ENCODE data around the gene GCFC2.

GCFC2 gene

GRCh38 chr2:75633620-75634019, 77.1 kb downstream of the GCFC2 start:
- no peaks in the 10 kb centered on the region for H3K4me1 ChIP-seq (ENCODE audit: control insufficient read depth, insufficient read depth, low read length)
- 94 to 96% methylated on average over 2 to 3 of the region's 3 CpGs for WGBS, 2 experiments

GRCh38 chr2:75632813-75633212, 77.9 kb downstream of the GCFC2 start:
- no peaks in the 10 kb centered on the region for H3K27me3 ChIP-seq (ENCODE audit: control insufficient read depth, insufficient read depth, low read length, poor library complexity, severe bottlenecking)
- 92 to 100% methylated on average over 1 of the region's 1 CpG for WGBS, 2 experiments
- no peak overlapping the region for H3K27ac ChIP-seq (ENCODE audit: insufficient read depth, low read depth, low read length, poor library complexity, severe bottlenecking)
- no peaks in the 10 kb centered on the region for H3K9me3 ChIP-seq (ENCODE audit: control insufficient read depth, low read length)
- H3K36me3 ChIP-seq (ENCODE audit: control insufficient read depth, insufficient read depth, low read length): no peaks in the 10 kb centered on the region
- H3K4me1 ChIP-seq (ENCODE audit: control insufficient read depth, insufficient read depth, low read length): no peaks in the 10 kb centered on the region
- H3K4me3 ChIP-seq (ENCODE audit: insufficient read depth, low read depth, low read length): no peak overlapping the region

More at GRCh38 chr2:75633620-75634019, 77.1 kb downstream of the GCFC2 start:
- H3K27ac ChIP-seq (ENCODE audit: insufficient read depth, low read depth, low read length, poor library complexity, severe bottlenecking): no peak overlapping the region
- H3K9me3 ChIP-seq (ENCODE audit: control insufficient read depth, low read length): no peaks in the 10 kb centered on the region
- H3K4me3 ChIP-seq (ENCODE audit: insufficient read depth, low read depth, low read length): no peak overlapping the region
- H3K36me3 ChIP-seq (ENCODE audit: control insufficient read depth, insufficient read depth, low read length): no peaks in the 10 kb centered on the region
- H3K27me3 ChIP-seq (ENCODE audit: control insufficient read depth, insufficient read depth, low read length, poor library complexity, severe bottlenecking): no peaks in the 10 kb centered on the region

GRCh38 chr2:75632091-75632701, 78.5 kb downstream of the GCFC2 start:
- Histone ChIP-seq H3K36me3 (ENCODE audit: control insufficient read depth, insufficient read depth, low read length) (no peaks in the 10 kb centered on the region), H3K27ac (ENCODE audit: insufficient read depth, low read depth, low read length, poor library complexity, severe bottlenecking) (no peak overlapping the region), H3K27me3 (ENCODE audit: control insufficient read depth, insufficient read depth, low read length, poor library complexity, severe bottlenecking) (no peaks in the 10 kb centered on the region), H3K4me1 (ENCODE audit: control insufficient read depth, insufficient read depth, low read length) (no peaks in the 10 kb centered on the region), H3K4me3 (ENCODE audit: insufficient read depth, low read depth, low read length) (no peak overlapping the region), H3K9me3 (ENCODE audit: control insufficient read depth, low read length) (no peaks in the 10 kb centered on the region)
- 83 to 88% methylated on average over 5 of the region's 5 CpGs for WGBS, 2 experiments

GRCh38 chr2:75627902-75628504, 82.7 kb downstream of the GCFC2 start:
- 9 to 11% methylated on average over 3 to 4 of the region's 4 CpGs for WGBS, 2 experiments
- H3K4me3 ChIP-seq (ENCODE audit: insufficient read depth, low read depth, low read length): no peak overlapping the region
- H3K36me3 ChIP-seq (ENCODE audit: control insufficient read depth, insufficient read depth, low read length): no peaks in the 10 kb centered on the region
- H3K9me3 ChIP-seq (ENCODE audit: control insufficient read depth, low read length): no peaks in the 10 kb centered on the region
- no peaks in the 10 kb centered on the region for H3K27me3 ChIP-seq (ENCODE audit: control insufficient read depth, insufficient read depth, low read length, poor library complexity, severe bottlenecking)
- no peak overlapping the region for H3K27ac ChIP-seq (ENCODE audit: insufficient read depth, low read depth, low read length, poor library complexity, severe bottlenecking)
- H3K4me1 ChIP-seq (ENCODE audit: control insufficient read depth, insufficient read depth, low read length): no peaks in the 10 kb centered on the region

GRCh38 chr2:75622929-75623328, 87.8 kb downstream of the GCFC2 start:
- no peaks in the 10 kb centered on the region for H3K9me3 ChIP-seq (ENCODE audit: control insufficient read depth, low read length)
- 87 to 93% methylated on average over 3 of the region's 3 CpGs for WGBS, 2 experiments

GRCh38 chr2:75622500-75622899, 88.2 kb downstream of the GCFC2 start:
- no peaks in the 10 kb centered on the region for H3K27me3 ChIP-seq (ENCODE audit: control insufficient read depth, insufficient read depth, low read length, poor library complexity, severe bottlenecking)
- 69 to 93% methylated on average over 2 of the region's 2 CpGs for WGBS, 2 experiments

More at GRCh38 chr2:75622929-75623328, 87.8 kb downstream of the GCFC2 start:
- Histone ChIP-seq H3K4me3 (ENCODE audit: insufficient read depth, low read depth, low read length) (no peak overlapping the region), H3K27me3 (ENCODE audit: control insufficient read depth, insufficient read depth, low read length, poor library complexity, severe bottlenecking) (no peaks in the 10 kb centered on the region), H3K4me1 (ENCODE audit: control insufficient read depth, insufficient read depth, low read length) (no peaks in the 10 kb centered on the region), H3K27ac (ENCODE audit: insufficient read depth, low read depth, low read length, poor library complexity, severe bottlenecking) (no peak overlapping the region), H3K36me3 (ENCODE audit: control insufficient read depth, insufficient read depth, low read length) (no peaks in the 10 kb centered on the region)

GRCh38 chr2:75621228-75621627, 89.5 kb downstream of the GCFC2 start:
- Histone ChIP-seq H3K9me3 (ENCODE audit: control insufficient read depth, low read length) (no peaks in the 10 kb centered on the region), H3K27me3 (ENCODE audit: control insufficient read depth, insufficient read depth, low read length, poor library complexity, severe bottlenecking) (no peaks in the 10 kb centered on the region), H3K4me1 (ENCODE audit: control insufficient read depth, insufficient read depth, low read length) (no peaks in the 10 kb centered on the region), H3K27ac (ENCODE audit: insufficient read depth, low read depth, low read length, poor library complexity, severe bottlenecking) (no peak overlapping the region), H3K4me3 (ENCODE audit: insufficient read depth, low read depth, low read length) (no peak overlapping the region), H3K36me3 (ENCODE audit: control insufficient read depth, insufficient read depth, low read length) (no peaks in the 10 kb centered on the region)
- WGBS, 2 experiments: 91% methylated on average over 3 to 4 of the region's 4 CpGs

More at GRCh38 chr2:75622500-75622899, 88.2 kb downstream of the GCFC2 start:
- H3K4me1 ChIP-seq (ENCODE audit: control insufficient read depth, insufficient read depth, low read length): no peaks in the 10 kb centered on the region
- no peak overlapping the region for H3K4me3 ChIP-seq (ENCODE audit: insufficient read depth, low read depth, low read length)
- no peak overlapping the region for H3K27ac ChIP-seq (ENCODE audit: insufficient read depth, low read depth, low read length, poor library complexity, severe bottlenecking)
- H3K36me3 ChIP-seq (ENCODE audit: control insufficient read depth, insufficient read depth, low read length): no peaks in the 10 kb centered on the region
- H3K9me3 ChIP-seq (ENCODE audit: control insufficient read depth, low read length): no peaks in the 10 kb centered on the region

- no peaks in the 10 kb centered on the region for H3K27me3 ChIP-seq (ENCODE audit: control insufficient read depth, insufficient read depth, low read length, poor library complexity, severe bottlenecking)
- H3K36me3 ChIP-seq (ENCODE audit: control insufficient read depth, insufficient read depth, low read length): no peaks in the 10 kb centered on the region
- H3K27ac ChIP-seq (ENCODE audit: insufficient read depth, low read depth, low read length, poor library complexity, severe bottlenecking): no peak overlapping the region
- H3K9me3 ChIP-seq (ENCODE audit: control insufficient read depth, low read length): no peaks in the 10 kb centered on the region
- 92 to 96% methylated on average over 2 to 4 of the region's 4 CpGs for whole genome bisulfite sequencing, 2 experiments
- no peak overlapping the region for H3K4me3 ChIP-seq (ENCODE audit: insufficient read depth, low read depth, low read length)
- no peaks in the 10 kb centered on the region for H3K4me1 ChIP-seq (ENCODE audit: control insufficient read depth, insufficient read depth, low read length)
Observed at GRCh38 chr2:75619956-75620740, 90.6 kb downstream of the GCFC2 start.

GRCh38 chr2:75616933-75617332, 93.8 kb downstream of the GCFC2 start:
- Histone ChIP-seq H3K36me3 (ENCODE audit: control insufficient read depth, insufficient read depth, low read length) (no peaks in the 10 kb centered on the region), H3K9me3 (ENCODE audit: control insufficient read depth, low read length) (no peaks in the 10 kb centered on the region), H3K27ac (ENCODE audit: insufficient read depth, low read depth, low read length, poor library complexity, severe bottlenecking) (no peak overlapping the region), H3K27me3 (ENCODE audit: control insufficient read depth, insufficient read depth, low read length, poor library complexity, severe bottlenecking) (no peaks in the 10 kb centered on the region), H3K4me1 (ENCODE audit: control insufficient read depth, insufficient read depth, low read length) (no peaks in the 10 kb centered on the region), H3K4me3 (ENCODE audit: insufficient read depth, low read depth, low read length) (no peak overlapping the region)
- WGBS, 2 experiments: 87 to 91% methylated on average over 3 of the region's 3 CpGs

- Histone ChIP-seq H3K27ac (ENCODE audit: insufficient read depth, low read depth, low read length, poor library complexity, severe bottlenecking) (no peak overlapping the region), H3K27me3 (ENCODE audit: control insufficient read depth, insufficient read depth, low read length, poor library complexity, severe bottlenecking) (no peaks in the 10 kb centered on the region), H3K36me3 (ENCODE audit: control insufficient read depth, insufficient read depth, low read length) (no peaks in the 10 kb centered on the region), H3K4me1 (ENCODE audit: control insufficient read depth, insufficient read depth, low read length) (no peaks in the 10 kb centered on the region), H3K9me3 (ENCODE audit: control insufficient read depth, low read length) (no peaks in the 10 kb centered on the region), H3K4me3 (ENCODE audit: insufficient read depth, low read depth, low read length) (no peak overlapping the region)
- 83% methylated on average over 2 of the region's 4 CpGs; no CpG with 5 or more reads in 1 of the 2 experiments for WGBS, 2 experiments
Observed at GRCh38 chr2:75616406-75616805, 94.3 kb downstream of the GCFC2 start.
